HG03521 (cell line): Measurements from ENCODE around the gene OR2J2.
"Not testable (repeated sequence)": the region's sequence is repeated elsewhere in the genome, so short reads cannot be mapped to it uniquely, and the experiment has no call there.

Source experiments
- ATAC-seq: cut with Tn5 transposase; IDR thresholded peaks from one replicate; pipeline ENCODE4 v1.9.1; 2021; ENCODE audit warnings: mild to moderate bottlenecking, moderate library complexity; ENCODE audit not compliant: unreplicated experiment

Gene OR2J2

DNA sequence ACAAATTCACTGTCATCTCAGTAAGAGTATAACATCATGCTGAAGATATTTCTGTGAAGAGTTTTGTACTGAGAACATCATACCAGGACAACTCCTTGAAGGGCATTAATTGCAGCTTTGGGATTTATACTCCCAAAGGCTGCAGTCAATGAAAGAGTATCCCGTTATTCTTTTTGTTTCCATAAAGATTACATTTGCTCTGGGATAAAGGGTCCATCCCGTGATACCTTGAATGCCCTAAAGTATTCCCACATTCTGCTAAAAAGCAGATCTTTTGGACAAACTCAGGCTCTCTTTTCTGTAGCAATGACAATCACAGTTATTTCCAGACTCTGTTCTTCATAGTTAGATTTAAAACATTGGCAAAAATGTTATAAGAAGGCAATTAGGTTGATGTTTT is at the start of gene OR2J2:
OR2J2 (plus strand) TSS at position 301 of the 400 bp plus-strand sequence. CDS start 2,729 bp downstream, outside the sequence.
- not testable (repeated sequence) for ATAC-seq

DNA sequence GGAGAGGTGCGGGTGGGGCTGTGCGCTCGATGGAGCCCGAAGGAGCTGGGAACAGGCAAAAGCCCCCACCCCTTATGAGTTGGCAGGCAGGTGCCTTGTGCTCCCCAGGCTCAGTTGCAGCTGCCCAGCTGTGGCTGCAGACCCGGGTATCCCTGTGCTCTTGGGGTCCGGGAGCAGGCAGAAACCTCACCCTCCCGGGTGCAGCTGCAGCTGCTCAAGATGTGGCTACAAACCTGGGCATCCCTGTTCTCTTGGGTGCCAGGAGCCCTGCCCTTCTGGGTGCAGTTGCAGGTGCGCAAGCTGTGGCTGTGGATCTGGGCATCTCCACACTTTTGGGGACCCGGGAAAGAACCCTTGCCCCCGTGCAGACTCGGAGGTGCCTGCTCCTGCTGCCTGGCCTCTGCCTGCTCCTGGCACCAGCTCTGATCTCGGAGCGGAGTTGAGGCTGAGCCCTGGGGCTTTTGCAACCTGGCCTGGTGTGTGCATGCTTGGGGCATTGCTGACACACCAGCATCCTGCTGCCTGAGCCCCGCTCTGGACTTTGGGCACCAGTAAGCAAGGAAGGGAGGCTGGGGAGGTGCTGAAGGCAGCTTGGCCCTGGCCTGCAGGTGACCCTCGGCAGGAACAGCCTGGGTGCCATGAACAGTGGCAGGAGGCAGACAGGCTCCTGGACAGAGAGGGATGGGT is 41.2 kb upstream of the OR2J2 start:
- no peak for ATAC-seq

DNA sequence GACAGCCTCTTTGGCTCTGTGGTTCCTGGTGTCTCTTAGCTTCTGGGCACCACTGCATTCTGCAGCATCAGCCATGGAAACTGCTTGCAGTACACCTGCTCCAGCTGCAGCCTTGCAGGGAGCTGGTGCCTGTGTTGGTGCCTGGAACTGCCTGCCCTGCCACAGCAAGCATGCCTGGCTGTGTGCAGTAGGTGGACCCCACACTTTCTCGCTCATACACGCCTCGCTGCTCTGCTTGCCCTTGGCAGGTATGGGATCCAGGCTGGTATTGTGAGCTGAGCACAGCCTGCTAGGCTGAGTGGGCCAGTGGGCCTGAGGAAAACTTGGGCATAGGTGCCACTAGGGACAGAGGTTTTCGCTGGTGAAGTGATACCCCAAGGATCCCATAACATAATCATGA is 40.1 kb upstream of the OR2J2 start:
- ATAC-seq, result no peak

DNA sequence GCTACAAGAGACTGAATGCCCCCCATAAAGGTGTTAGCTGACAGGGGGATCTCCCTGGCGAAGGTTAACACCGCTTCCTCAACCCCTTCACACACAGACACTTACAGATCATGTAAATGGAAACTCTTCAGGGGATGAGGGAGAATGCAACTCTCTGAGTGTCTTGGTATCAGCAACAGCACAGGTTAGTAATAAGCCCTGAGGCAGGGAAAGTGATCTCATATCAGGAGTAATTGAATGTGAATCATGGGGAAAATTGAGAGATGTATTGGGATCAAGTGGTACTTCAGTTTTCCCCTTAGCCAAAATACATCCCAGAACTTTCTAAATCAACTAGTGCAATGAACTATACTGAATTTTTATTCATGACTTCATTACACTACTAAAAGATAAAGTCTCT is 39.0 kb upstream of the OR2J2 start:
- no peak for ATAC-seq

DNA sequence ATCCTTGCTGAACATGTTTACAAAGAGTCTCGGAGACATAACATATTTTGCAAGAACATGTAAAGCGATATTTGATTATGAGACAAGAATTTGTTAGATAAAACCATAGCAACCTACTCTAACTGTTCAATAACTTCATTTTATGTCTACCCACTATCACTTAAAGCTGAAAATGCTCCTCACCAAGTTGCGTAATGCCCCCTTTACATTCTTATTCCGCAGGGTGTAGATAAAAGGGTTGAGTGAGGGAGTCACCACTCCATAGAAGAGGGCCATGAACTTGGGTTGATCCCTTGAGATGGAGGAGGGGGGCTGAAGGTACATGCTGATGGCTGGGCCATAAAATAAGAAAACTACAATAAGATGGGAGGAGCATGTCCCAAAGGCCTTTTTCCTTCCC is 33.0 kb upstream of the OR2J2 start:
- ATAC-seq, result no peak

DNA sequence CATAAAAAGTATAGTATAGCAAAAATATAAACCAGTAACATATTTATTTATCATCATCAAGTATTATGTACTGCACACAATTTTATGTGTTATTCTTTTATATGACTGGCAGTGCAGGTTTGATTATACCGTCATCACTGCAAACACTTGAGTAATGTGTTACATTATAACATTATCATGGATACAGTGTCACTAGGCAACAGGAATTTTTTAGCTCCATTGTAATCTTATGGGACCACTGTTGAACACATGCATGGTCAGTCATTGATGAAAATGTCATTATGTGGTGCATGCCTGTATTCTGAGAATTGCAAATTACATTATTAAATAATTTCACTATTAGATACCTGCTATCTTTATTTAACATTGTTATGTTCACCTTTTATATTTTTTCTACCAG is 29.1 kb upstream of the OR2J2 start:
- no peak for ATAC-seq

DNA sequence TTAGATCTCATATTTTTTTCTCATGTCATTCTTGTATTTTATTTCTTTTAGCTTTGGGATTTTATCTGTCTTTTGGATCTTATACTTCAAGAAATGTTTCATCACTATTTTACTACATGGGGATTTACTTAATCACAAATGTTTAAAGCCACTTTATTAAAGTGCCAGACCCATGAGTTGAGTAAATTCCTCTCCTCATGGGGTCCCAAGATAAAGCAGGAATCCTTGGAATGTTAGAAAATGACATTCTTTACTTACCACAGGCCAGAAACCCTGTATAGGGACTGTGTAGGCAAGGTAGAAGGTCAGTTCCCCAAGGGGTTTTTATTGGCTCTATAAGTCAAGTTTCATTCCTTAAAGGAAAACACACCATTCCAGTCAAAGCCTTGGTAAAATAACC is 28.4 kb upstream of the OR2J2 start:
- no peak for ATAC-seq

DNA sequence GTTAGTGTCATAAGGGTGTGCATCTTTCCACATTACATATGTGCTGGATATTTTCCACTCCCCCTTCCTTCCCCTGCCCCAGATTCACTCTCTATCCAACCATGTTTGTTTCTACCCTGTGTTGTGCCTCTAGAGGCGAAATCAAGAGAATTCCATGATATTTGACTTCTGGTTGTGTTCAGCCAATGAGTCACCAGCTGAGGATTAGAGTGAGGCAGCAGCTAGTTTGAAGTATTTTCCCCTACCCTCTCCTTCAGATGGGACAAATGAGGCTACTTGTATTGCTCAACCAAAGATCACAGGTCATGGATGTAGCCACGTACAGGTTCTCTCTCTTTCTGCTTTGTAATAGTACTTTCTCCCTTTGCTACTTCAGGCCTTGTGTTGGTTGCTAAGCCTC is 24.5 kb upstream of the OR2J2 start:
- no peak for ATAC-seq

DNA sequence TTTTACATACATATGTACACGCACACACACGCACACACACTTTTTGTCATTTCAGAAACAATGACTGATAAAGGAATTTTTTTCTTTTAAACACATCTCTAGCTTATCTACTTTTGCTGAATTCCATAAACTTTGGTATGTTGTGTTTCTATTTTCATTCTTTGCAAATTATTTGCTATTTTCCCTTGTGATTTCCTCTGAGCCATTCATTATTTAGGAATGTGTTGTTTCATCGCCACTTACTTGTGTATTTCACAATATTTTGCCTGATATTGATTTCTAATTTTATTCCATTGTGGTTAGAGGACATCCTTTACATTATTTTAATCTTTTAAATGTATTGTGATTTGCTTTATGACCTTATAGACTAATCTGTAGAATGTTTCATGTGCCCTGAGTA is 23.6 kb upstream of the OR2J2 start:
- no peak for ATAC-seq

DNA sequence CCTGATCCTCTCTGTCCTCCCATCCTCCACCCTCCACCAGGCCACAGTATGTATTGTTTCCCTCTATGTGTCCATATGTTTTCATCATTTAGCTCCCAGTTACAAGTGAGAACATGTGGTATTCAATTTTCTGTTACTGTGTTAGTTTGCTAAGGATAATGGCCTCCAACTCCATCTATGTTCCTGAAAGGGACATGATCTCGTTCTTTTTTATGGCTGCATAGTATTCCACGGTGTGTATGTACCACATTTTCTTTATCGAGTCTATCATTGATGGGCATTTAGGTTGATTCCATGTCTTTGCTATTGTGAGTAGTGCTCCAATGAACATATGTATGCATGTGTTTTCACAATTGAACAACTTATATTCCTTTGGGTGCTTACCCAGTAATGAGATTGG is 21.3 kb upstream of the OR2J2 start:
- not testable (repeated sequence) for ATAC-seq

DNA sequence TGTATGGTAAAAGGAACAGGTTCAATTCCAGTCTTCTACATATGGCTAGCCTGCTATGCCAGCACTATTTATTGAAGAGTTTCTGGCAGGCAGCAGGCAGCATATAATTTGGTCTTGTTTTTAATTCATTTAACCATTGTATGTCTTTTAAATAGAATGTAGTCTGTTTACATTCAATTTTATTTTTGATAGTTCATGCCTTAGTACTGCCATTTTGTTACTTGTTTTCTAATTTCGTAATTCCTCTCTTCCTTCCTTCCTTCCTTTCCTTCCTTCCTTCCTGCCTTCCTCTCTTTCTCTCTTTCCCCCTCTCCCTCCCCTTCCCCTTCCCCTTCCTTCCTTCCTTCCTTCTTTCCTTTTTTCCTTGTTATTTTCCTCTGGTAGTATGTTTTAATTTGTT is 17.6 kb upstream of the OR2J2 start:
- ATAC-seq, result no peak

DNA sequence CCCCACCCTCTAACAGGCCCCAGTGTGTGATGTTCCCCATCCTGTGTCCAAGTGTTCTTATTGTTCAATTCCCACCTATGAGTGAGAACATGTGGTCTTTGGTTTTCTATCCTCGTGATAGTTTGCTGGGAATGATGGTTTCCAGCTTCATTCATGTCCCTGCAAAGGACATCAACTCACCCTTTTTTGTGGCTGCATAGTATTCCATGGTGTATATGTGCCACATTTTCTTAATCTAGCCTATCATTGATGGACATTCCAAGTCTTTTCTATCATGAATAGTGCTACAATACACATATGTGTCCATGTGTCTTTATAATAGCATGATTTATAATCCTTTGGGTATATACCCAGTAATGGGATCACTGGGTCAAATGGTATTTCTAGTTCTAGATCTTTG is 15.5 kb upstream of the OR2J2 start:
- ATAC-seq, result not testable (repeated sequence)

DNA sequence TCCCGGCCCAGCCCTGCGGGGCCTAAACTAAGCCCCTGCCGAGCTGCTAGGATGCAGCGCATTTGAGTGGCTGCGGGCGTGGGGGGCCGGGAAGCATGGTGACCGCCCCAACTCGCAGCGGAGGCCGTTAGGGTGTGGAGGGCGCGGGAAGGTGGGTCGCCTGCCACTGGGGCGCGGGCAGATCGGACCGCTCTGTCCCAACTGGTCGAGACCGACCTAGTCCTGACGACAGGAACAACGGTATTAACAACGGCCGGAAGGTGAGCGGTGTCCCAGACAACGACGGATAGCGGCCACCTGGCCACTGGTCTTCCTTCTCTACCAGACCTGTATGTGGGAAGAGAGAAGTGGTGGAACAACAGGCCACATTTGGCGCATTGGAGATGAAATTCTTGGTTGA is 10.8 kb upstream of the OR2J2 start:
- not testable (repeated sequence) for ATAC-seq

DNA sequence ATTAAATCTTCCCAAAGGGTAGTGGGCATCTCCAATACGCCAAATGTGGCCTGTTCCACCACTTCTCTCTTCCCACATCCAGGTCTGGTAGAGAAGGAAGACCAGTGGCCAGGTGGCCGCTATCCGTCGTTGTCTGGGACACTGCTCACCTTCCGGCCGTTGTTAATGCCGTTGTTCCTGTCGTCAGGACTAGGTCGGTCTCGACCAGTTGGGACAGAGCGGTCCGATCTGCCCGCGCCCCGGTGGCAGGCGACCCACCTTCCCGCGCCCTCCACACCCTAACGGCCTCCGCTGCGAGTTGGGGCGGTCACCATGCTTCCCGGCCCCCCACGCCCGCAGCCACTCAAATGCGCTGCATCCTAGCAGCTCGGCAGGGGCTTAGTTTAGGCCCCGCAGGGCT is 5.1 kb upstream of the OR2J2 start:
- ATAC-seq, result not testable (repeated sequence)

DNA sequence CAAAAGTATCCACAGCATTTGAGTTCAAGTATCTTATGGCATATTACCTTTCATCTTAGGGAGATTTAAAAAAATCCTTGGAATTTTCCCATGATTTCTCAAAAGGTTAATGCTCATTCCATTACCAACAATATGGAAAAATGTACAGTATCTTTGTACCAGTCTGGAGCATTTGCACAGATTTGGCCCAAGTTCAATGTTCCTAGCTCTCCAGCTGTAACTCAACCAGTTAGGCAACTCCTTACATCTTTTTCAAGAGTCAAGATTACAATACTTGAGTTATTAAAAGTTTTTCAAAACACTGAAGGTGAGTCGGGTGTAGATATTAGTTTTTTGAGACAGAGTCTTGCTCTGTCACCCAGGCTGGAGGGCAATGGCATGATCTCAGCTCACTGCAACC is 1.0 kb downstream of the OR2J2 start:
- no peak for ATAC-seq

DNA sequence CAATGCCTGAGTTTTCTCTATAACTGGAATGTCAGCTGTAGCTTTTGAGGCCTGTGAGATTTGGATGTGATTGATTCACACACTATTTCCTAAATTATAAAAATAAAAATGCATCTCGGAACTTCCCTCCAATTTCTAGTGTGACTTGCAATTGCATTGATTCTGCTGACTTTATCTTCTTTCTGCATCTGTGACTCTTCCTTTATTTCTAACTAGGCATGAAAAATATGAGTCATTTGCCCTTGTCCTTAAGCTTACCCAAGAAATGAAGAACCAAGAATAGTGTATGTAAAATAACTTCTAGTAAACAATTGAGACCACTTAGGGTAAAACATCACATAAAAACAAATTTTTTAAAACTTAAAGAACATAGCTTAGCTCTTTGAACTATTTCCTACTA is 12.9 kb downstream of the OR2J2 start:
- no peak for ATAC-seq

DNA sequence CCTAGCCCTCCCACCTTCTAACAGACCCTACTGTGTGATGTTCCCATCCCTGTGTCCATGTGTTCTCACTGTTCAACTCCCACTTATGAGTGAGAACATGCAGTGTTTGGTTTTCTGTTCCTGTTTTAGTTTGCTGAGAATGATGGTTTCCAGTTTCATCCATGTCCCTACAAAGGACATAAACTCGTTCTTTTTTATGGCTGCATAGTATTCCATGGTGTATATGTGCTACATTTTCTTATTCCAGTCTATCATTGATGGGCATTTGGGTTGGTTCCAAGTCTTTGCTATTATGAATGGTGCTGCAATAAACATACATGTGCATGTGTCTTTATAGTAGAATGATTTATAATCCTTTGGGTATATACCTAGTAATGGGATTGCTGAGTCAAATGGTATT is 18.0 kb downstream of the OR2J2 start:
- ATAC-seq, result not testable (repeated sequence)

DNA sequence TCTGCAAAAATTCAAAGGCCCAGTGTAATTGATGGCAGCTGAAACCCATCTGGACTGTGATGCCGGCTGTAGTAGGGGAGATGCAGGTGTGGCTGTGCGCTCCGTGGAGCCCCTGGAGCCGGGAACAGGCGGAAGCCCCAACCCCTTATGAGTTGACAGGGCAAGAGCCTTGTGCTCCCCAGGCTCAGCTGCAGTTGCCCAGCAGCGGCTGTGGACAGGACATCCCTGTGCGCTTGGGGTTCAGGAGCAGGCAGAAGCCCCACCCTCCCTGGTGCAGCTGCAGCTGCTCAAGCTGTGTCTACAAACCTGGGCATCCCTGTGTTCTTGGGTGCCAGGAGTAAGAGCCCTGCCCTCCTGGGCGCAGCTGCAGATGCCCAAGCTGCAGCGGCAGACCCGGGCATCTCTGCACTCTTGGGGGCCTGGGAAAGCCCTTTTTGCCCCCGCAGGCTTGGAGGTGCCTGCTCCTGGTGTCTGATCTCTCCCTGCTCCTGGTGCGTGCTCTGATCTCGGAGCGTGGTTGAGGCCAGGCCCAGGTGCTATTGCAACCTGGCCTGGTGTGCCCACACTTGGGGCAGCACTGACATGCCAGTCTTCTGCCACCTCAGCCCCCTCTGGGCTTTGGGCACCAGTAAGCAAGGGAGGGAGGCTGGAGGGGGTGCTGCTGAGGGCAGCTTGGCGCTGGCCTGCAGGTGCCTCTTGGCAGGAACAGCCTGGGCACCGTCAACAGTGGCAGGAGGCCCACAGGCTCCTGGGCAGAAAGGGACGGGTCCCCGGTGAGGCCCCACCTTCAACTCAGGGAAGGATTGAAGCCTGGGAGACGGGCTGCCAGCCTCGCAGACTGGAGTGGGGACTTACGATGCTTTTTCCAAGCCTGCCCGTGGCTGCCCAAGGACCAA is 30.3 kb downstream of the OR2J2 start:
- no peak for ATAC-seq

DNA sequence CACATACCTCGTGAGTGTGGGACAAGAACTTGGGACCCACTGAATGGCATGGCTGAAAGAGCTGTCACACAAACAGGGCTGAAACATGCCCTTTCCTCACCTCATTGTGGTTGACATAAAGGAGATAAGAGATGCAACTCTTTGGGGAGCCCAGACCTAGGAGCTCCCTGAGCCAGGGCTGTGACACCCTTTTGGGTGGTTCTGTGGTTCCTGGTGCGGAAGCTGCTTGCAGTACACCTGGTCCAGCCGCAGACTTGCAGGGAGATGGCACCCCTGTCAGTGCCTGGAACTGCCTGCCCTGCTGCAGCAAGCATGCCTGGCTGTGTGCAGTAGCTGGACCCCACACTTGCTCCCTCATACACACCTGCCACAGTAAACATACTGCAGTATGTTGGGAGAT is 31.3 kb downstream of the OR2J2 start:
- ATAC-seq, result no peak

DNA sequence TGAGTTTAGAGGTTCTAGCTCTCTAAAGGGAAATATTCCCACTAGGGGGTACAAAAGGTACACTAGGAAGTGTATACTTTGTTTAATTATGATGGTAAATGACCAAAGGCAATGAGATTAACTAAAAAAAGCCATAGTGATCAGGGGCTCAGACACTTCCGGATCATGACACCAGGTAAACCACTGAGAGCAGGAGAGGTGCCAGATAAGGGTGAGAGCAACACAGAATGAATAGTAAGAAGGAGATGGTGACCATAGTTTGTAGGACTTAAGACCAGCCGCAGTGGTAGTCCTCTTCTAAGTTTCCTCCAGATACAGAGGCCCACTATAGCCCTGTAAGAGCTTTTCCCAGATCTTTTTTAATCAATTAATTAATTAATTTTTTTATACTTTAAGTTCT is 40.8 kb downstream of the OR2J2 start:
- ATAC-seq, result no peak

DNA sequence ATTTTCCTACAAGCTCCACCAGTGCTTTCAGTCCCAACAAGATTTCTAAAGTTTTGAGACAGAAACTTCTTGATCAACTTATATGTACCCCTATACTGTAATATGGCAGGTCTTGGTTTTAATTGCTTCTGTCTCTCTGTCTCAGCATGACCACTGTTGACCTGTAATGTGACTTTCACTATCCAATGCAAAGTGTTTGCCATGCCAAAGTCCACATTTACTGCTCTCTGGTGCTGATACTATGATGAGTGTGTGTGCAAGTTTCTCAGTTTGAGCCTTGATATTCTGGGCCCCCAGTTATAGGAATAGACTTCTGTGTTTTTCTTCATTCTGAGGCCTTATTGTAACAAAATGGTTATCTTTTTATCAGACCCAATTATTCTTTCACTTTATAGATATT is 45.8 kb downstream of the OR2J2 start:
- no peak for ATAC-seq

DNA sequence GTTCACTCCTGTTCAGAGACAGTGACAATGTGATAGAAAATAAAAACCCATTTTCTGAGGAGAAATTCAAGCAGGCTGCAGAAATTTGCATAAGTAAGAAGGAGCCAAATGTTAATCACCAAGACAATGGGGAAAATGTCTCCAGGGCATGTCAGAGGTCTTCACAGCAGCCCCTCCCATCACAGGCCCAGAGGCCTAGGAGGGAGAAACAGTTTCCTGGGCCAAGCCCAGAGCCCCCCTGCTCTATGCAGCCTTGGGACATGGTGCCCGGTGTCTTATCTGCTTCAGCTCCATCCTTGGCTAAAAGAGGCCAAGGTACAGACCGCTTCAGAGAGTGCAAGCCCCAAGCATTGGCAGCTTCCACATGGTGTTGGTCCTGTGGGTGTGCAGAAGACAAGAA is 46.5 kb downstream of the OR2J2 start:
- not testable (repeated sequence) for ATAC-seq
